RWPE1 (cell line): ENCODE results near the gene KRTAP10-6.
"Not testable (repeated sequence)": the region's sequence is repeated elsewhere in the genome, so short reads cannot be mapped to it uniquely, and the experiment has no call there.

ENCODE experiments used
- CTCF ChIA-PET: fragments of 350-600 bp; sonication (Branson Sonifier 250); formaldehyde crosslinking; extraction: SDS; loops from one replicate; lab custom pipeline; 2021; lab: Yijun Ruan, JAX
- POLR2A ChIA-PET: fragments of 400-600 bp; formaldehyde crosslinking; extraction: SDS; loops from one replicate; lab custom pipeline; 2020; ENCODE audit warnings: antibody characterized with exemption; ENCODE audit not compliant: low non-redundant PET; lab: Yijun Ruan, JAX
- DNase-seq: peaks from one replicate; pipeline ENCODE4 v3.0.0; 2012; ENCODE audit warnings: low spot score
- H3K27ac ChIP-seq: fragments of 450-650 bp; 2 replicates; pipeline ENCODE4 v1.5.1; 2017
- TF ChIP-seq, protein P1 (sequence below): fragments of 450-650 bp; conservative IDR thresholded peaks from 2 replicates; pipeline ENCODE4 v1.5.1; 2017; ENCODE audit warnings: low read depth, mild to moderate bottlenecking

Gene KRTAP10-6

GRCh38 chr21:44567481-44568171, 24.7 kb downstream of the KRTAP10-6 start:
- CTCF ChIA-PET = no interaction called here
- no peak overlapping the region for H3K27ac ChIP-seq
- no peak for DNase-seq
- POLR2A ChIA-PET = no interaction called here
- TF ChIP-seq, protein P1, sequence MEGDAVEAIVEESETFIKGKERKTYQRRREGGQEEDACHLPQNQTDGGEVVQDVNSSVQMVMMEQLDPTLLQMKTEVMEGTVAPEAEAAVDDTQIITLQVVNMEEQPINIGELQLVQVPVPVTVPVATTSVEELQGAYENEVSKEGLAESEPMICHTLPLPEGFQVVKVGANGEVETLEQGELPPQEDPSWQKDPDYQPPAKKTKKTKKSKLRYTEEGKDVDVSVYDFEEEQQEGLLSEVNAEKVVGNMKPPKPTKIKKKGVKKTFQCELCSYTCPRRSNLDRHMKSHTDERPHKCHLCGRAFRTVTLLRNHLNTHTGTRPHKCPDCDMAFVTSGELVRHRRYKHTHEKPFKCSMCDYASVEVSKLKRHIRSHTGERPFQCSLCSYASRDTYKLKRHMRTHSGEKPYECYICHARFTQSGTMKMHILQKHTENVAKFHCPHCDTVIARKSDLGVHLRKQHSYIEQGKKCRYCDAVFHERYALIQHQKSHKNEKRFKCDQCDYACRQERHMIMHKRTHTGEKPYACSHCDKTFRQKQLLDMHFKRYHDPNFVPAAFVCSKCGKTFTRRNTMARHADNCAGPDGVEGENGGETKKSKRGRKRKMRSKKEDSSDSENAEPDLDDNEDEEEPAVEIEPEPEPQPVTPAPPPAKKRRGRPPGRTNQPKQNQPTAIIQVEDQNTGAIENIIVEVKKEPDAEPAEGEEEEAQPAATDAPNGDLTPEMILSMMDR = no peak

DNA sequence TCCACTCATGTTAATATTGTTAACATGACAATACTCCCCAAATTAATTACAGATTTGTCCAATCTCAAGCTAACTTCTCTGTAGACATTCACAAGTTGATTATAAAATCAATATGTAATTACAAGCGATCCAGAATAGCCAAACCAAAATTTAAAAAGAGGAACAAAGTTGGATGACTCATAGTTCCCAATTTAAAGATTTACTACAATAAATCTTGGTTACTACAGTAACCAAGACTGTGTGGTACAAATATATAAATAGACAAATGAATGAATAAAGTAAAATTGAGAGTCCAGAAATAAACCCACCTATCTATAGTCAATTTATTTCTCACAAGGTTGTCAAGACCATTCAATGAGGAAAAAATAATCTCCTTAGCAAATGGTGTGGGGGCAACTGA, 25.9 kb downstream of the KRTAP10-6 start:
- no peak overlapping the region for H3K27ac ChIP-seq
- TF ChIP-seq, protein P1 = no peak
- no peak for DNase-seq
- CTCF ChIA-PET = no interaction called here
- POLR2A ChIA-PET = no interaction called here

DNA sequence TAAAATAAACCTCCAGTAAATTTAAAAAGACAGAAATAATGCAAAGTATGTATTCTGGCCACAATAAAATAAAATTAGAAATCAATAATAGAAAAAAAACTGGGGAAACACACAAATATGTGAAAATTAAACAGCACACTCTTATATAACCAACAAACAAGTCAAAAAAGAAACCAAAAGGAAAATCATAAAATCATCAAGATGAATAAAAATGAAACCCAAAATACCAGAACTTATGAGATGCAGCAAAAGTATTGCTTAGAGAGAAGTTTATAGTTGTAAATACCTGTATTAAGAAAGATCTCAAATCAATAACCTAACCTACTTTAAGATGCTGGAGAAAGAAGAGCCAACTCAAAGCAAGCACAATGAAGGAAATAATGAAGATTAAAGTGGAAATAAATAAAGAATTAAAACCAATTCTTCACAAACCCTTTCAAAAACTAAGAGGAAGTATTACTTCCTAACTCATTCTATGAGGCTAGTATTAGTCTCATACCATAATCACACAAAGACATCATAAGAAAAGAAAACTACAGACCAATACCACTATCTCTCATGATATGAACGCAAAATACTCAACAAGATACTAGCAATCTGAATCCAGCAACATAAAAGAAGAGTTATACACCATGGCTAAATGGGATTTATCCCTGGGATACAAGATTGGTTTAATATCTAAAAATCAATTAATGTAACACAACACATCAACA, 27.3 kb downstream of the KRTAP10-6 start:
- no peak overlapping the region for H3K27ac ChIP-seq
- ChIA-PET CTCF (no interaction called here), POLR2A (no interaction called here)
- TF ChIP-seq, protein P1 = no peak
- DNase-seq = no peak

- POLR2A ChIA-PET = no interaction called here
- TF ChIP-seq, protein P1 = no peak
- CTCF ChIA-PET = no interaction called here
- H3K27ac ChIP-seq = no peak overlapping the region
- DNase-seq = no peak
Observed at GRCh38 chr21:44564099-44564498, 28.2 kb downstream of the KRTAP10-6 start.

DNA sequence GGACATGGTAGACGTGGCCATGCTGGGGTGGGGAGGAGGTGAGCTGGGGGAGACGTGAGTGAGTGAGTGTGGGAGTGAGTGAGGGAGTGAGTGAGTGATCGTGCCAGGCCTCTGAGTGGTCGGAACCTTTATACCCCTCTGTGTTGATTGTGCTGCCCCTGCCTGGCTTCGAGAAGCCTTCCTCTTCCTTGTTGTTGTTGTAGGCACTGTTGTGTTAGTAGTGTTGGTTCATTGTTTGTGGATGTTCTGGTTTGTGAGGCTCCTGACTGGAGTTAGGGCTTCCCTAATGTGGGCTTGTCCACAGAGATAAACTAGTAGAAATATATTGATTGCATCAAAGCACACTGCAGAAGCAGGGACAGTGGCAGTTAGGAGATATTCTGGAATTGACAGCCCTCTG, 33.6 kb downstream of the KRTAP10-6 start, which contains the start of gene KRTAP10-3:
Gene KRTAP10-3, minus strand, starts transcription at position 101 of the 400 bp plus-strand sequence. Its CDS starts 80 bp downstream, at position 21.
- TF ChIP-seq, protein P1 = no peak
- no peak within 1 kb of the TSS for H3K27ac ChIP-seq
- ChIA-PET CTCF (interaction anchor here (0.7 kb wide), 1 partner anchor 44 kb away, joined by 3 read pairs; no protein-coding TSS in a partner anchor), POLR2A (no interaction called here)
- DNase-seq = no peak

DNA sequence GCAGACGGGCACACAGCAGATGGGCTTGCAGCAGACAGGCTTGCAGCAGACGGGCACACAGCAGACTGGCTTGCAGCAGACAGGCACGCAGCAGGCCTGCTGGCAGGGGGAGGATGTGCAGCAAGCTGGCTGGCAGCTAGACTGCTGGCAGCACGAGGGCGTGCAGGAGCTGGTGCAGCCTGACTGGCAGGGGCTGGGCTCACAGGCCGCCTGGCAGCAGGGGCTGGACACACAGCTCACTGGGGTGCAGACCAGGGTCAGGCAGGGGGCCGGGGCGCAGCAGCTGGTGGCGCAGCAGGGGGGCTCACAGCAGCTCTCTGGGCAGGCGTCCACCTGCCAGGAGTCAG, 34.0 kb downstream of the KRTAP10-6 start:
- DNase-seq, POLR2A ChIA-PET, H3K27ac ChIP-seq: not testable (repeated sequence)
- CTCF ChIA-PET = interaction anchor here (0.7 kb wide), 1 partner anchor 44 kb away, joined by 3 read pairs; no protein-coding TSS in a partner anchor
